MM.1S (cell line): ENCODE results near the gene ZNF609.

ENCODE experiments used
- DNase-seq: peaks from one replicate; pipeline ENCODE4 v3.0.0-alpha.2; 2015
- H2AFZ ChIP-seq: fragments of 300-600 bp; sonication (generic); 2 replicates; pipeline ENCODE4 v1.6.0; 2016; ENCODE audit warnings: antibody characterized with exemption, low read length
- H3F3A ChIP-seq: fragments of 300-600 bp; sonication (generic); 2 replicates; pipeline ENCODE4 v1.6.1; 2016; ENCODE audit warnings: mild to moderate bottlenecking, antibody characterized with exemption, low read length, moderate library complexity, mixed read lengths; ENCODE audit not compliant: insufficient read depth
- H3K27ac ChIP-seq: fragments of 300-600 bp; sonication (generic); 2 replicates; pipeline ENCODE4 v1.5.1; 2016; ENCODE audit warnings: mild to moderate bottlenecking, low read length
- H3K27me3 ChIP-seq: fragments of 300-600 bp; sonication (generic); replicated peaks from 2 replicates; pipeline ENCODE4 v1.6.0; 2016; ENCODE audit warnings: low read length; ENCODE audit not compliant: insufficient read depth
- H3K36me3 ChIP-seq: fragments of 300-600 bp; sonication (generic); replicated peaks from 2 replicates; pipeline ENCODE4 v1.6.1; 2016; ENCODE audit warnings: mild to moderate bottlenecking, low read length, mixed read lengths; ENCODE audit not compliant: insufficient read depth
- H3K4me1 ChIP-seq: fragments of 300-600 bp; sonication (generic); 2 replicates; pipeline ENCODE4 v1.6.1; 2016; ENCODE audit warnings: low read length, mixed read lengths
- H3K4me2 ChIP-seq: fragments of 300-600 bp; sonication (generic); 2 replicates; pipeline ENCODE4 v1.6.0; 2016; ENCODE audit warnings: low read depth, low read length
- H3K4me3 ChIP-seq: fragments of 300-600 bp; sonication (generic); 2 replicates; pipeline ENCODE4 v1.5.1; 2016; ENCODE audit warnings: low read length, mixed read lengths
- H3K79me2 ChIP-seq: fragments of 300-600 bp; sonication (generic); 2 replicates; pipeline ENCODE4 v1.6.1; 2016; ENCODE audit warnings: mixed run types, low read length, mixed read lengths
- H3K9ac ChIP-seq: fragments of 300-600 bp; sonication (generic); 2 replicates; pipeline ENCODE4 v1.6.1; 2016; ENCODE audit warnings: low read length, mixed read lengths
- H3K9me2 ChIP-seq: fragments of 300-600 bp; sonication (generic); replicated peaks from 2 replicates; pipeline ENCODE4 v1.6.1; 2016; ENCODE audit warnings: mild to moderate bottlenecking, low read length, mixed read lengths; ENCODE audit not compliant: insufficient read depth
- H3K9me3 ChIP-seq: fragments of 300-600 bp; sonication (generic); replicated peaks from 2 replicates; pipeline ENCODE4 v1.6.1; 2016; ENCODE audit warnings: mild to moderate bottlenecking, low read length, mixed read lengths; ENCODE audit not compliant: insufficient read depth
- H4K20me1 ChIP-seq: fragments of 300-600 bp; sonication (generic); 2 replicates; pipeline ENCODE4 v1.6.1; 2016; ENCODE audit warnings: mild to moderate bottlenecking, low read length, moderate library complexity, mixed read lengths; ENCODE audit not compliant: insufficient read depth
- EZH2 ChIP-seq: fragments of 300-600 bp; sonication (generic); optimal IDR thresholded peaks from 2 replicates; pipeline ENCODE3; 2017; ENCODE audit warnings: low read depth, mild to moderate bottlenecking, antibody characterized with exemption, low read length, mixed read lengths
- EZH2phosphoT487 ChIP-seq: fragments of 300-600 bp; sonication (generic); IDR thresholded peaks from 2 replicates; pipeline ENCODE4 v1.6.1; 2018; ENCODE audit warnings: antibody characterized with exemption, low read length
- TF ChIP-seq, protein P1 (sequence below): fragments of 300-600 bp; sonication (generic); IDR thresholded peaks from 2 replicates; pipeline ENCODE4 v1.5.1; 2016; ENCODE audit warnings: antibody characterized with exemption, low read length, mixed read lengths

Gene ZNF609

DNA sequence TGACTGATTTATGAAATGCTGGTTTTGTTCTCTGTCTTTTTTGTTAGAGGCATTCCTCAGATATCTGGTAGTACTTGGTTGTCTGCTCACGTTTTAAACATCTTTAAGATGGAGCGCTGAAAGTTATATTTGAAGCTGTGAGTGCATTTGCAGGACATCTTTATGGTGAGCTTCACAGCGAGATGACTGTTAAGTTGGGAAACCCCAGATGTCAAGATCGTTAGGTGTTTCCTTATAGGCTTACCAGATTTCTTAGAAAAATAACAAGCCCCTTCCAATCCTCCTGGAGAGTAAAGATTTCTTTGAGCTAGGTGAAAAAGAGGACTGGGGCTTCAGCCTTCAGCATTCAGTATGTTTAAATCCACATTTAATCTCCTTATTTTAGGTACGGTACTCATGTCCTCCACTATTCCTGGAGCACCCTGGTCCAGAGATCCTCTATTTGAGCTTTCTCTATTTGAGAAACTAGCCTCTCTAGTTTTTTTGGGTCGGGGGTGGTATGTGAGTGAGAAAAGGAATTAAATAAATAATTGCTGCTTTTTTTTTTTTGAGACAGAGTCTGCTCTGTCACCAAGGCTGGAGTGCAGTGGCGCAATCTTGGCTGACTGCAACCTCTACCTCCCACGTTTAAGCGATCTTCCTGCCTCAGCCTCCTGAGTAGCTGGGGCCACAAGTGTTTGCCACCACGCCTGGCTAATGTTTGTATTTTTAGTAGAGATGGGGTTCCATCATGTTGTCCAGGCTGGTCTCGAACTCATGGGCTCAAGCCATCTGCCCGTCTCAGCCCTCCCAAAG, 72.3 kb downstream of the ZNF609 start:
- TF ChIP-seq, protein P1, sequence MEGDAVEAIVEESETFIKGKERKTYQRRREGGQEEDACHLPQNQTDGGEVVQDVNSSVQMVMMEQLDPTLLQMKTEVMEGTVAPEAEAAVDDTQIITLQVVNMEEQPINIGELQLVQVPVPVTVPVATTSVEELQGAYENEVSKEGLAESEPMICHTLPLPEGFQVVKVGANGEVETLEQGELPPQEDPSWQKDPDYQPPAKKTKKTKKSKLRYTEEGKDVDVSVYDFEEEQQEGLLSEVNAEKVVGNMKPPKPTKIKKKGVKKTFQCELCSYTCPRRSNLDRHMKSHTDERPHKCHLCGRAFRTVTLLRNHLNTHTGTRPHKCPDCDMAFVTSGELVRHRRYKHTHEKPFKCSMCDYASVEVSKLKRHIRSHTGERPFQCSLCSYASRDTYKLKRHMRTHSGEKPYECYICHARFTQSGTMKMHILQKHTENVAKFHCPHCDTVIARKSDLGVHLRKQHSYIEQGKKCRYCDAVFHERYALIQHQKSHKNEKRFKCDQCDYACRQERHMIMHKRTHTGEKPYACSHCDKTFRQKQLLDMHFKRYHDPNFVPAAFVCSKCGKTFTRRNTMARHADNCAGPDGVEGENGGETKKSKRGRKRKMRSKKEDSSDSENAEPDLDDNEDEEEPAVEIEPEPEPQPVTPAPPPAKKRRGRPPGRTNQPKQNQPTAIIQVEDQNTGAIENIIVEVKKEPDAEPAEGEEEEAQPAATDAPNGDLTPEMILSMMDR = no peak
- TF ChIP-seq EZH2 (no peak), EZH2phosphoT487 (no peak)
- H2AFZ ChIP-seq = no peak overlapping the region
- H3K9me2 ChIP-seq = no peaks in the 10 kb centered on the region
- H3K4me2 ChIP-seq = no peak overlapping the region
- no peaks in the 10 kb centered on the region for H4K20me1 ChIP-seq
- no peak overlapping the region for H3K9ac ChIP-seq
- no peak overlapping the region for H3K27ac ChIP-seq
- no peaks in the 10 kb centered on the region for H3K36me3 ChIP-seq
- no peaks in the 10 kb centered on the region for H3K9me3 ChIP-seq
- peaks cover 6% of the 10 kb centered on the region; the same call in 1 of the 2 replicates for H3K4me1 ChIP-seq
- no peaks in the 10 kb centered on the region for H3K27me3 ChIP-seq
- no peak overlapping the region for H3K4me3 ChIP-seq
- H3F3A ChIP-seq = no peaks in the 10 kb centered on the region
- peaks cover 55% of the 10 kb centered on the region for H3K79me2 ChIP-seq
- DNase-seq = no peak

DNA sequence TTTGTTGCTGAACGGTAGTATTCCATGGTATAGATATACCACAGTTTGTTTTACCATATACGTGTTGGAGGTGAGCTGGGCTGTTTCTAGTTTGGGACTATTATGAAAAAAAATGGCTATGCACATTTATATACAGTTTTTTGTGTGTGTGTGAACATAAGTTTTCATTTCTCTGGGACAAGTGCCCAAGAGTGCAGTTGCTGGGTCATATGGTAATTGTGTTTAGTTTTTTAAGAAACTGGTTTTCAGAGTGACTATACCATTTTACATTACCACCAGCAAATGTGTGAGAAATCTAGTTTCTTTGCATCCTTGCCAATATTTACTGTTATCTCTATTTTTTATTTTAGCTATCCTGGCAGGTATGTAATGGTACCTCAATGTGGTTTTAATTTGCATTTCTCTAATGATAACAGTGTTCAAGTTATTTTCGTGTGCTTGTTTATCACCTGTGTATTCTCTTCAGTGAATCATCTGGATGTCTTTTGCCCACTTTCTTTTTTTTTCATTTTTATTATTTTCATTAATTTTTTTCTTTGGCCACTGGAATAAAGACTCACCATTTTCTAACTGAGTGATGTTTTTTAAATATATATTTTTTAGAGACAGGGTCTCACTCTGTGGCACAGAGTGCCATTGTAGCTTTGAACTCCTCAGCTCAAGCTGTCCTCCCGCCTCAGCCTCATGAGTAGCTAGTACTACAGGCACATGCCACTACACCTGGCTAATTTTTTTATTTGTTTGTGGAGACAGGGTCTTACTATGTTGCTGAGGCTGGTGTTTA, 75.3 kb downstream of the ZNF609 start:
- Histone ChIP-seq H3K9me3 (no peaks in the 10 kb centered on the region), H3K79me2 (peaks cover 47% of the 10 kb centered on the region), H3K4me2 (no peak overlapping the region), H3K9ac (no peak overlapping the region), H2AFZ (no peak overlapping the region), H3K4me1 (peaks cover 6% of the 10 kb centered on the region; the same call in 1 of the 2 replicates), H3K4me3 (no peak overlapping the region), H3K9me2 (no peaks in the 10 kb centered on the region), H4K20me1 (no peaks in the 10 kb centered on the region), H3F3A (no peaks in the 10 kb centered on the region), H3K27ac (no peak overlapping the region), H3K36me3 (no peaks in the 10 kb centered on the region), H3K27me3 (no peaks in the 10 kb centered on the region)
- TF ChIP-seq EZH2 (no peak), EZH2phosphoT487 (no peak)
- TF ChIP-seq, protein P1 = no peak
- DNase-seq = no peak

DNA sequence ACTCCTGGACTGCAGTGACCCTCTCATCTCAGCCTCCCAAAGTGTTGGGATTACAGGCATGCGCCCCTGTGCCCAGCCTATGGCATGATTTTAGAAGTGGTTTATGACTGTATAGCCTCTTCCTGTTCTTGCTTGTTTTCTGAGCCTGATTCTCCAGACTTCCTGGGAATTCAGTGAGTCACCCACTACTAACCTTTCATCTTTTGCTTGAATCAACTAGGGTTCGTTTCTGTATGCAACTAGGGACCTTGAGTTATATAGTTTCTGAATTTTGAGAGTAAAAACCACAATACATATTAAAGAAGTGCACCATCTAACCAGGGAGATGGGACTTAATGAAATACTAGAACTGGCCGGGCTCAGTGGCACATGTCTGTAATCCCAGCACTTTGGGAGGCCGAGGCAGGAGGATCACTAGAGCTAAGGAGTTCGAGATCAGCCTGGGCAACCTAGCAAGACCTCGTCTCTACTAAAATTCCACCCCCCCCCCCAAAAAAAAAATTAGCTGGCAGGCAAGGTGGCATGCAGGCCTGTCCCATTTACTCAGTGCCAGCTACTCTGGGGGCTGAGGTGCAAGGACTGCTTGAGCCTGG, 76.0 kb downstream of the ZNF609 start:
- TF ChIP-seq EZH2 (no peak), EZH2phosphoT487 (no peak)
- TF ChIP-seq, protein P1 = no peak
- Histone ChIP-seq H3K27me3 (no peaks in the 10 kb centered on the region), H3K4me2 (no peak overlapping the region), H2AFZ (no peak overlapping the region), H3K4me3 (no peak overlapping the region), H3K9me3 (no peaks in the 10 kb centered on the region), H3K9me2 (no peaks in the 10 kb centered on the region), H3F3A (no peaks in the 10 kb centered on the region), H3K9ac (no peak overlapping the region), H3K79me2 (peaks cover 40% of the 10 kb centered on the region), H4K20me1 (no peaks in the 10 kb centered on the region), H3K27ac (no peak overlapping the region), H3K4me1 (peaks cover 6% of the 10 kb centered on the region; the same call in 1 of the 2 replicates), H3K36me3 (no peaks in the 10 kb centered on the region)
- no peak for DNase-seq
